GM19455 (cell line): ENCODE data around the gene ATP5ME.
"Not testable (repeated sequence)": the region's sequence is repeated elsewhere in the genome, so short reads cannot be mapped to it uniquely, and the experiment has no call there.

ENCODE experiments used
- ATAC-seq: cut with Tn5 transposase; IDR thresholded peaks from one replicate; pipeline ENCODE4 v1.9.1; 2021; ENCODE audit not compliant: unreplicated experiment

ATP5ME gene

DNA sequence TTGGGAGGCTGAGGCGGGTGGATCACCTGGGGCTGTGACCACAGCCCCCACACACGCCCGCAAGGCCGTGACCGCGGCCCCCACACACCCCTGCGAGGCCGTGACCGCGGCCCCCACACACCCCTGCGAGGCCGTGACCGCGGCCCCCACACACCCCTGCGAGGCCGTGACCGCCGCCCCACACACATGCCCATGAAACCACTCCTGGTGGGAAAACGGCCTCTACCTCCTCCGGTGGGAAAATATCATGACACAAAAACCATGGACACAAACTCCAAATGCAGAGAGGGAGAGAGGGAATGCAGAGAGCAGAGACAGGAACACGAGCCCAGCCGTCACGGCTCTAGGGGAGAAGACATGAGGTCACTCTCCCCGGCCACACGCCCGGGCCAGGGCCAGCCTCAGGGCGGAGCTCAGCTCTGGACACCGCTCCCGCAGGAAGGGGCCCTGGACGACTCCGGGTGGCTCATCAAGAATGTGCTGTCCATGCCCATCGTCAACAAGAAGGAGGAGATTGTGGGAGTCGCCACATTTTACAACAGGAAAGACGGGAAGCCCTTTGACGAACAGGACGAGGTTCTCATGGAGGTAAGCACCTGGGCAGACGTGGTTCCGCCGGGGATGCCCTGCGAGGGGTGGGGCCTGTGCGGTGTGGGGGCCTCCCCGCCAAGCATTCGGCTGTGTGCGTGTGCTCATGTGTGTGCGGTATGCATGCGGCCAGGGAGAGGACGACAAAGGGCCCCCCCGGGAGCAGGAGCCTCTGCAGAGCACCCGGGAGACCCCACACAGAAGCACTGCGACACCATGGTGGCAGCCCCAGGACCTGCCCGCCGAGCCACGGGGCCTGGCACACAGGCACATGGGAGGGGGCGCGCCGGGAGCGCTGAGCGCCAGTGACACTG is 17.4 kb downstream of the ATP5ME start:
- ATAC-seq = no peak

DNA sequence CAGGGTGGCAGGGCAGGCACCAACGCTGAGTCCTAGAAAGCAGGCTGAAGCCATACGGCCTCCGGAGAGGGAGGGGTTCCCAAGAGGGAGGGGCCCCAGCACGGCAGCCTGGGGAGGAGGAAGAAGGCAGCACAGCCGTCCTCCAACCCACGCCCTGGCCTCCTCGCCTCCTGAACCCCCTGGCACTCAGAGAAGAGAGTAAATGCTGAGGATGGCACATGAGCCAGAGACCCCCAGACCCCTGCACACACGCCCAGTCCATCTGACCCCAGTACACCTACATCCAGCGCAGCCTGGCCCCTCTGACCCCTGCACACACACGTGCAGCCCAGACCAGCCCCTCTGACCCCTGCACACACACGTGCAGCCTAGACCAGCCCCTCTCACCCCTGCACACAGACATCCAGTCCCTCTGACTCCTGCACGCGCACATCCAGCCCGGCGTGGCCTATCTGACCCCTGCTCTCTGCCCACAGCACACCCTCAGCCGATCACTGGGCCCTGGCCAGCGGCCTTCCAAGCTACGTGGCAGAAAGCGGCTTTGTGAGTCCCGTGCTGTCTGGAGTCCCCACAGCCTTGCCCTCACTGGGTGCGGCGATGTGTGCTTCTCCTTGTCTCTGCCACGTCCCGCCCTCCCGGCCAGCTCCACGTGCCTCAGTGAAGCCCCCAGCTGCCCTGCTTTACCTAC is 18.5 kb downstream of the ATP5ME start:
- no peak for ATAC-seq

DNA sequence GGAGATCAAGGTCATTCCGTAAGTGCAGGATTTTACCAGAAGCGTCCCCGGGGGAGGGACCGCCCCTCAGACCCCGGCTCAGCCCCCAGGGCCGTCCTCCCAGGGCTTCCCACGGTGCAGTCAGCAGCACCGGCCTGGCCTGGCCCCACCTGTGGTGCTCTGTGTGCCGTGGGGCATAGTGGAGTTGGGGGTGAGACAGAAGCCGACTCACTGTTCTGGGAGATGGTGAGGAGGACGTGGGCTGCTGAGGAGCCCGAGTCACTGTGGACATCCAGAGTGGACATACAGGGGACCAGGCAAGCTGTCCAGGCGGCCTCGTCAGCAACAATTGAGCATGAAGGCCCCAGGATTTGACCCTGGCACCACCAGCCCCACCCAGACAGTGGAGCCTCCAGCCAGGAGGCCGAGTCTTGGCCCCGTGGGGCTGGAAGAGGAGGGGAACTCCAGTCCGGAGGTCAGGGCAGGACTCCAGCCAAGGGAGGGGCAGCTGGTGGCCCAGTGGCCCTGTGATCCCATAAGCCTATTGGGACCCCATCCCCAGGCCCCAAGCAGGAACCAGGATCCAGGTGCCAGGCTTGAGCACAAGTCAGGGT is 19.1 kb downstream of the ATP5ME start:
- no peak for ATAC-seq

DNA sequence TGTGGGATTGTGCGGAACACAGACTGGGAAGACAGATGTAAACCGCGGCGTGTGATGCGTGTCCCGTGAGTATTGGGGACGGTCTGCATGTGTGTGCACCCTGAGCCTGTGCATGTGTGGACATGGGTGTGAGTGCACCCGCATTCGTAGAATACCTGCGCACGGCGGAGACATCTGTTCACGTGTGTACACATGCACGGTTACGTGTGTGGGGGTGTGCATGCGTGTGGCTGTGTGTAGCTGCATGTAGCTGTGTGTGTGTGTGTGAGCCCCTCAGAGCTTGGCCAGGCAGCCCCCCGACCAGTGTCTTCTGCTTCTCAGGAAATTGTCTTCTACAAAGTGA is 19.6 kb downstream of the ATP5ME start:
- no peak for ATAC-seq

DNA sequence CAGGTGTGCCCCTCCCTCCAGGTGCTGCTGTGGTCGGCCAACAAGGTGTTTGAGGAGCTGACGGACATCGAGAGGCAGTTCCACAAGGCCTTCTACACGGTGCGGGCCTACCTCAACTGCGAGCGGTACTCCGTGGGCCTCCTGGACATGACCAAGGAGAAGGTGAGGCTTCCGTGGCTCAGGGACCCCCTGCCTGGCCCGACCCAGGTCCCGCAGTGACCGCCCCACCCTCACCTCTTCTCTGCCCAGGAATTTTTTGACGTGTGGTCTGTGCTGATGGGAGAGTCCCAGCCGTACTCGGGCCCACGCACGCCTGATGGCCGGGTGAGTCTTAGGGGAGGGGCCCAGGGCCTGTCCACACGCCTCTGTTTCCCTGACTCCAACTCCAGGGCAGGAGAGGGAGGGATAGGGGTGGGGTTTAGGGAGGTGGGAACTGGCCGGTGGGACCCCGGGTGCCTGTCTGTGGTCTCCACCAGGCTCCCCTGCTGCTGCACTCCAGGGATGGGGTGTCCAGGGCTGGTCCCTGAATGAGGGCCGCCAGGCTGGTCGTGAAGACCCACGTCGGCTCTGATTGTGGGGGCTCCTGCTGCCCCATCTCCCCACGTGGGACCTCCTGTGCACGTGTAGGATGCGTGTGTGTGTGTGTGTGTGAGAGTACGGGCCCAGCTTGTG is 20.1 kb downstream of the ATP5ME start:
- ATAC-seq = no peak

DNA sequence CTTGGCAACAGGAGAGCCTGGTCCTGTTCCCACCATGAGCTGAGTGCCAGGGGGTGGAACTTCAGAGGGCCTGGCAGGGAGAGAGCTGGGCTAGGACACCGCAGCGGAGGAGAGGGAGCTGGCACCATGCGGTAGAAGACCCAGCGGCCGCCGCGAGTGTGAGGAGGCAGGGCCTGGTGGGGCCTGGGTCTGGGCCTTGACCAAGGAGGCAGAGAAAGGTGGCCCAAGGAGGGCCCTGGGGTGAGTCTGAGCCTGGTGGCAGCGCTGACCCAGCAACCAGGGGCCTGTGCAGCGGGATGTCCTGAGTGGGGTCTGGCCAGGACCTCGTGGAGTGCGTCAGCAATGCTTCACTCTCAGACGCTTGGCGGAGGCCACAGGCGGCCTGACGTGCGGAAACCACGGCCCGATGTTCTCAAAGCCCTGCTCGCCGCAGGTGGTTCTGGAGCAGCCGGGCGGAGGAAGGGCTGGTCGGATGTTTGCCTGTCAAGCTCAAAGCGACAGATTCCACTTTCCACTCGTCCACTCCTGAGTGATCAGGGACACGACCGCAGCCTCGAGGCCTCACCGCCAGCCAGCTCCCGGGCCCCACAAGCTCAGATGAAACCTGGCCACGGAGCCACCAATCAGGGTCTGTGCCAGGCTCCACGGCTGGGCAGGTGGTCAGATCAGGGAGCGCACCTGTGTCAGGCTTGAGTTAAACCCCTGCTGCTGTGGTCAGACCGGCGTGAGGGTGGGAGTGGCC is 20.8 kb downstream of the ATP5ME start:
- ATAC-seq = no peak

DNA sequence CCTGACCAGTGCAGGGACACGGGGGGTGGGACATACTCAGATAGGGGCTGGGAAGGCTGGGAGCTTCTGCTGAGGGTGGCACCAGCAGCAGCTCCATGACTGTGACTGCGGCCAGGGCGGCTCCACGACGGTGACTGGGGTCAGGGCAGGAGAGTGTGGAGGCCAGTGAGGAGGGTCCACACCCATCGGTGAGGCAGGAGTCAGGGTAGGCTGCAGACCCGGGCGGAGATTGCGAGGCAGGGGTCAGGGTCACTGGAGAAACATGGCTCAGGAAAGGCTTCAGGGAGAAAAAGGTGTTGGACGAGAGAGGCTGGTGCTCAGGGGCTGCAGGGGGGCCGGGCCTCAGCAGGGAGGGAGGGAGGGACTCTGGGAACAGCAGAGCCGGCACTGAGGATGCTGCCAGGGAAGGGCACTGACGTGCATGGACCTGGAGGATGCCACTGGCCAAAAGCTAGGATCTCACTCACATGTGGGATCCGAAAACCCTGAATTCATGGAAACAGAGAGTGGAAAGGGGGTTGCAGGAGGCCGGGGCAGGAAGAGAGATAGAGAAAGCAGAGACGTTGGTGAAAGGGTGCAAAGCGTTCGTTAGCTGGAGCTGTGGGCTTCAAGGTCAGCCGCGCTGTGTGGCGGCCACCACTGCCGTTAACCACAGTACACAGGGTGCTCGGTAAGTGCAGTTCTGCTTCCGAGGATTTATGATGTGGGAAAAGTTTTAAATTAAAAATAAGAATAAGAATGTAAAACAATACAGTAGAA is 22.0 kb downstream of the ATP5ME start:
- no peak for ATAC-seq

DNA sequence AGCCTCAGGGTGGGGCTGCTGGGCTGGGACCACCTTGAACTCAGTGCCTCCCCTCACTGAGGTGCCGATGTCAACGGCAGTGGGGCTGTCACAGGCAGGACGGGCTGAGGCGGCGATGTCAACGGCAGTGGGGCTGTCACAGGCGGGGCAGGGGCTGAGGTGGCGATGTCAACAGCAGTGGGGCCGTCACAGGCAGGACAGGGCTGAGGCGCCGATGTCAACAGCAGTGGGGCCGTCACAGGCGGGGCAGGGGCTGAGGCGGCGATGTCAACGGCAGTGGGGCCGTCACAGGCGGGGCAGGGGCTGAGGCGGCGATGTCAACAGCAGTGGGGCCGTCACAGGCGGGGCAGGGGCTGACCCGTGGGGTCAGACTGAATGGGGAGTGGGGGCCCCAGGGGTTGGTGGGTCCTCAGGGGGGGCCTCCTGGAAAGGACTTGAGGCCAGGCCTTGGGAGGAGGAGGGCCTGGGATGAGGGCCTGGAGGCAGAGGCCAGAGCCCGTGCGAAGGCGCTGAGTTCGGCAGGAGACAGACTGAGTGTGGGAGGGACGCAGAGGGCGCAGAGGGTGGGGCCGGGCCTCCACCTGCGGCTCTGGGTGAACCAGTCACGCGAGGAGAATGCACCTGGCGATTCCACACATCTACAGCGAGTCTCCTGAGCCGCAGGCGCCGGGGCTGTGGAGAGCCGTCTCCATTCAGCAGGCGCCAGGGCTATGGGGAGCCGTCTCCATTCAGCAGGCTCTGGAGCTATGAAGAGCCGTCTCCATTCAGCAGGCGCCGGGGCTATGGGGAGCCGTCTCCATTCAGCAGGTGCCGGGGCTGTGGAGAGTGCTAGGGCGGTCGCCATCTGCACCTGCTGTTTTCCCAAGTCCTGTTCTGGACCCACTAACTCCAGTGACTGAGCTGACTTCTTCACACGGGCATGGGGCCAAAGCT is 22.9 kb downstream of the ATP5ME start:
- no peak for ATAC-seq

DNA sequence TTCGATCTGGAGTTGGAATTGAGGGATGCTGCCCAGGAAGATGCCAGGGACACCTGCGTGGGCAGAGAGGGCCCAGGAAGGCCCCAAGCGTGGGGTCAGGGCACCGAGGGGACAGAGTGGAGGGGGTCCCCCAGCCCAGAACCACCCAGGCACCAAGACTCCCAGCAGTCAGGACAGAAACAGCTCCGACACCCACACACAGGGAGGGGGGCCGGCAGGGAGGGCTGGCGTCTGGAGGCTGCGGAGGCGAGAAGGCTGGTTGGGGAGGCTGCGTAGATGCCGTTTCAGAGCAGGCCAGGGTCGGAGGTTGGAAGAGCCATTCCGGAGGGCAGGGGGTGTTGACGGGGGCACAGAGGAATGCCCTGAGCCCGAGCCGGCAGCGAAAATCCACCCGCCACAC is 23.6 kb downstream of the ATP5ME start:
- ATAC-seq = no peak

DNA sequence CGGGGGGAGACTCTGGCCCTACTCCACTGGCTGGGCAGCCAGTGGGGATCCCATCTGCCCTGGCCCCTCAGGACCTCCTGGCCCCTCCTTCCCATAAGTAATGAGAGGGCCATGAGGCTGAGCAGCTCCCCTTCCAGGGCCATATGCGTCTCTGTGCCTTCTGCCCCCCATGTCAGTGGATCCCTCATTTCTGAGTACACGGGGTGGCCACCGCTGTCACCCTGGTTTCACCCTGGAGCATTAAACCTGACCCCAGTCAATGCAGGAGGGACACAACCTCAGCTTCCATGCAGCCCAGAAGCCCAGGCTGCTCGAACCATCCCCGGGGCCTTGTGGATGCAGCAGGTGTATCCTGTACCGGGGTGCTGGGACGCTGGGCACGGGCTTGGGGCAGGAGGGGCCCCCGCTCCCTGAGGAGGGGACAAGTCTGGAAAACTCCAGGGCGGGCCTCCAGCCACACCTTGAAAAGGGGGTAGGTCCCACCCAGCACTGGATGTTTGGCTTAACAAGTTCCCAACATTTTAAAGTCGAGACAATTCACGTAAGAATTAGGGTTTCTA is 24.2 kb downstream of the ATP5ME start:
- ATAC-seq = no peak

DNA sequence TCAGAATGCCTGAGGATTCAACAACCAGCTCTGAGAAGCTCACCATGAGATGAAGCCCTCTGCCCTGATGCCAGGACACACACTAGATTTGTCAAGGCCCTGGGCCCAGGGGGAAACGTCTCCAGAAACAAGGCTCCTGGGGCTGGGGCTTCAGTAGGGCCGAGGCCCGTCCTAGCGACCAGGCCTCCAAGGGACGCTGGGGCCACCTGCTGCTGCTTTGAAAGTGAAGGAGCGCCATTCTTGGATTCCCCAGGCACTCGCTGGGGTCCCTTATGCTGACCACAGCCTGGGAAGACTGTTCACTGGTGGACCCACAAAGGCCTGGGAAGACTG is 24.8 kb downstream of the ATP5ME start:
- no peak for ATAC-seq

DNA sequence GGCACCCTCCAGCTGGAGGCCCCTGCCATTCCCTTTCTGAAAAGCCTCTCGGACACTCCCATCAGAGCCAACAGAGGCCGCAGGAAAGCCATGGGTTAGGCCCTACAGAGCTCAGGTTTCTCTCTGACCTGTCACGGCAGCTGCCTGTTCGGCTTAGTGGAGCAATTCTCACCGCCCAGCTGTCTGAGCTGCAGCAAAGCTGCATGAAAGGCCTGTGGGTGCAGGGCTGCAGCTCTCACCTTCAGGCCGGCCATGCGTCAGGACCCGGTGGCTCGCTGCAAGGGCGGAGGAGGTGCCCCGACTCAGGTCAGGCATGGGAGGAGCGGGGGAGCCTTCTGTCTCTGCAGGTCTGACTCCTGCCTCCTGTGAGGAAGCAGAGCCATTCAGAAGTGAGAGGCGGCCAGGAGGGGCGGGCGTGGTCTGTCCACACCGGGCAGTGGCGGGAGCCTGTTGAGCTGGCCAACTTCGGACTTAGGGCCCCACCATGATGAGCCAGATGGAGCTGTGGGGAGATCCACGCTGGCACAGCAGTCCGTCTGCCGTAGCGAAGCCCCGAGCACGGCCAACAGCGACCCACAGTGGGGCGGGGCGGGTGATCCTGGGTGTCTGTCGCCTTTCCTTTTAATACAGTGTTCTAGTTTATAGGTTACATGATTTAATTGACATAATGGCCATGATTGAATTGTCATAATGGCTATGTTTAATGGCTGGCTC is 25.3 kb downstream of the ATP5ME start:
- ATAC-seq = no peak

DNA sequence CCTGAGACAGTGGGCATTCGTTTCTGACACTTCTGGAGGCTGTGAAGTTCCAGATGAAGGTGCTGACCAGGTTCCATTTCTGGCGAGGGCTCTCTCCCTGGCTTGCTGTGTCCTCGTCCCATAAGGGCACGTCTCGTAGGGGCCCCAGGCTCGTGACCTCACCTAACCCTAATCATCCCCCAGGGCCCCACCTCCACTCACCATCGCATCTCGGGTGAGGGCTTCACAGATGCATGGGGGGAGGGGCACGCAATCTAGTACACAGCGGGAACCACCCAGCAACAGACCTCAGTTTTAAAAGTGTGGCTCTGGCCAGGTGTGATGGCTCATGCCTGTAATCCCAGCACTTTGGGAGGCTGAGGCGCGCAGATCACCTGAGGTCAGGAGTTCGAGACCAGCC is 26.6 kb downstream of the ATP5ME start:
- ATAC-seq = no peak

DNA sequence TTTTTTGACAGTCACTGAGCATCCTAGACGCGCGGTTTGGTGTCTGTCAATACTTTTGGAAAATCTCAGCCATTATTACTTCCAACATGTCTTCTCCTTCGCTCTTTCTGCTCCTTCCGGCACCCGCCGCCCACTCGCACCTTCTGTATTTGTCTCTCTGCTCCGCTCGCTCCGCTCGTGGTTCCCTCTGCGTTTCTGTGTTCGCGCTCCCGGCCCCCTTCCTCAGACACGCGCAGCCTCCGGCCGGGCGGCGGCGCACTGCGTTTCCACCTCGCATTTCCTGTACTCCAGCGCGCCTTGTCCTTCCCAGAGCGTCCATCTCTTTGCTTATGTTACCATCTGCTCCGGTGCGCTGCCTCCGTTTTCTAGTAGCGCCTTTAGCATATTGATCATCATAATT is 27.6 kb downstream of the ATP5ME start:
- no peak for ATAC-seq

DNA sequence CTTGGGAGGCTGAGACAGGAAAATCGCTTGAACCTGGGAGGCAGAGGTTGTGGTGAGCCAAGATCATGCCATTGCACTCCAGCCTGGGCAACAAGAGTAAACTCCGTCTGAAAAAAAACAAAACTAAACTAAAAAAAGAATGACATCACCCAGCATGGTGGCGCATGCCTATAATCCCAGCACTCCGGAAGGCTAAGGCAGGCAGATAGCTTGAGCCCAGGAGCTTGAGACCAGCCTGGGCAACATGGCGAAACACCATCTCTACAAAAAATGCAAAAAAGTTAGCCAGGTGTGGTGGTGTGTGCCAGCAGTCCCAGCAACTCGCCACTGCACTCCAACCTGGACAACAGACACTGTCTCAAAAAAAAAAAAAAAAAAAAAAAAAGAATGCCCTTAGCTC is 31.7 kb downstream of the ATP5ME start:
- ATAC-seq = not testable (repeated sequence)

DNA sequence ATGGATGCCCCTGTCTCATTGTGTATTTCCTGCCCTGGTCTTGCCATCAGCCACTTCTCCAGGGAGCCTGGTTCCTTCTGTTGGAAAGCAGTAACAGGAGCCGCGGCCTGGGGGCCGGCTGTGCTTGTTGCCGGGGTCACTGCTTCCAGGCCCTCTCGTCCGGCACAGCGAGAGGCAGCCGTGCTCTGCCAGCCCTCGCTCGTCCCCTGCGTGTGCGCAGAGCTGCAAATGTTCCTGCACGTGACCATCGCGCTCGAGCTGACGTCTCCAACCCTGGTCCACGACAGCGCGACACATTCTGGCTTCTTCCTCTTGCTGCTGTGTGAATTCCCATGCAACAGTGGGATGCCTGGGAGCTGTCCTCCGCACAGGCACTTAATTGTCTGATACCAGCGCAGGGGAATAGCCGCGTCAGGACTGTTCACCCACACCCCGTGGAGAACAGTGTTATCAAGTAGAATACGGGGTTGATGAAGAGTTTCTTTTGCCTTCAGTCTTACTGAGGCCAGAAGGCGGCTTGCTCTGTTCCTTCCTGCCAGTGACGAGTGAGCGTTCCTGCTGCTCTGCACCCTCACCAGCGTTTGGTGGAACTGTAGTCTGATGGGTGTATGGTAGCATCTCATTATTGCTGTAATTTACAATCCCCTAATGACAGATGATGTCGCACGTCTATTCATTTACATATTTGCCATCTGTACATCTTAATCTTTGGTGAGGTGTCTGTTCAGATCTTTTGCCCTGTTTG is 36.4 kb downstream of the ATP5ME start:
- ATAC-seq = no peak

DNA sequence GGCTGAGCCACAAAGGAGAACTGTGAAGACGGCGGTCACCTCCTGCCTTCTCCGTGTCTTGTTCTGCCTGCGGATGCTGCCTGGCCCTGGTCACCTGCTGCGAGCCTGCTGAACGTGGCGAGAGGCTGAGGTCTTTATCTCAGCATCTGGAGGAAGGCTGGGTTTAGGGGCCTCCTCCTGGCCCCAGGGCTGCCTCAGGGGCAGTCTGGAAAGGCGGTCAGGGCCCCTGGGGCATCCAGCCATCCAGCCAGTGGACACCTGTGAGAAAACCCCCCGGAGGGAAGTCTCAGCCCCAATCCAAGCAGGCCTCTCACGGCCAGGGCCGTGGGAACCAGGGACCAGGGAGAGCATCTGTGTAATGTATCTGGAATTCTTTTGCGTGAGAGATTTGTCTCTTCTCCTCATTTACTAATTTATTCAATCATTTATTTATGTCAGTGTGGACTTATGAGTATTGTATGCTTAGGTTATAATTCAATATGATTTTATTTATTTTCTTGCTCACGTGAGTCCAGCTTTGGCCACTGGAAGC is 37.4 kb downstream of the ATP5ME start:
- no peak for ATAC-seq
